GM19328 (cell line): ENCODE results near the gene DIP2A.

Experiments
- ATAC-seq: cut with Tn5 transposase; IDR thresholded peaks from one replicate; pipeline ENCODE4 v1.9.1; 2021; ENCODE audit warnings: mild to moderate bottlenecking, moderate library complexity; ENCODE audit not compliant: unreplicated experiment

DIP2A gene, protein sequence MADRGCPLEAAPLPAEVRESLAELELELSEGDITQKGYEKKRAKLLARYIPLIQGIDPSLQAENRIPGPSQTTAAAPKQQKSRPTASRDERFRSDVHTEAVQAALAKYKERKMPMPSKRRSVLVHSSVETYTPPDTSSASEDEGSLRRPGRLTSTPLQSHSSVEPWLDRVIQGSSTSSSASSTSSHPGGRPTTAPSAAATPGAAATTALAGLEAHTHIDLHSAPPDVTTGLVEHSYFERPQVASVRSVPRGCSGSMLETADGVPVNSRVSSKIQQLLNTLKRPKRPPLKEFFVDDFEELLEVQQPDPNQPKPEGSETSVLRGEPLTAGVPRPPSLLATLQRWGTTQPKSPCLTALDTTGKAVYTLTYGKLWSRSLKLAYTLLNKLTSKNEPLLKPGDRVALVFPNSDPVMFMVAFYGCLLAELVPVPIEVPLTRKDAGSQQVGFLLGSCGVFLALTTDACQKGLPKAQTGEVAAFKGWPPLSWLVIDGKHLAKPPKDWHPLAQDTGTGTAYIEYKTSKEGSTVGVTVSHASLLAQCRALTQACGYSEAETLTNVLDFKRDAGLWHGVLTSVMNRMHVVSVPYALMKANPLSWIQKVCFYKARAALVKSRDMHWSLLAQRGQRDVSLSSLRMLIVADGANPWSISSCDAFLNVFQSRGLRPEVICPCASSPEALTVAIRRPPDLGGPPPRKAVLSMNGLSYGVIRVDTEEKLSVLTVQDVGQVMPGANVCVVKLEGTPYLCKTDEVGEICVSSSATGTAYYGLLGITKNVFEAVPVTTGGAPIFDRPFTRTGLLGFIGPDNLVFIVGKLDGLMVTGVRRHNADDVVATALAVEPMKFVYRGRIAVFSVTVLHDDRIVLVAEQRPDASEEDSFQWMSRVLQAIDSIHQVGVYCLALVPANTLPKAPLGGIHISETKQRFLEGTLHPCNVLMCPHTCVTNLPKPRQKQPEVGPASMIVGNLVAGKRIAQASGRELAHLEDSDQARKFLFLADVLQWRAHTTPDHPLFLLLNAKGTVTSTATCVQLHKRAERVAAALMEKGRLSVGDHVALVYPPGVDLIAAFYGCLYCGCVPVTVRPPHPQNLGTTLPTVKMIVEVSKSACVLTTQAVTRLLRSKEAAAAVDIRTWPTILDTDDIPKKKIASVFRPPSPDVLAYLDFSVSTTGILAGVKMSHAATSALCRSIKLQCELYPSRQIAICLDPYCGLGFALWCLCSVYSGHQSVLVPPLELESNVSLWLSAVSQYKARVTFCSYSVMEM (N-terminal part only)

DNA sequence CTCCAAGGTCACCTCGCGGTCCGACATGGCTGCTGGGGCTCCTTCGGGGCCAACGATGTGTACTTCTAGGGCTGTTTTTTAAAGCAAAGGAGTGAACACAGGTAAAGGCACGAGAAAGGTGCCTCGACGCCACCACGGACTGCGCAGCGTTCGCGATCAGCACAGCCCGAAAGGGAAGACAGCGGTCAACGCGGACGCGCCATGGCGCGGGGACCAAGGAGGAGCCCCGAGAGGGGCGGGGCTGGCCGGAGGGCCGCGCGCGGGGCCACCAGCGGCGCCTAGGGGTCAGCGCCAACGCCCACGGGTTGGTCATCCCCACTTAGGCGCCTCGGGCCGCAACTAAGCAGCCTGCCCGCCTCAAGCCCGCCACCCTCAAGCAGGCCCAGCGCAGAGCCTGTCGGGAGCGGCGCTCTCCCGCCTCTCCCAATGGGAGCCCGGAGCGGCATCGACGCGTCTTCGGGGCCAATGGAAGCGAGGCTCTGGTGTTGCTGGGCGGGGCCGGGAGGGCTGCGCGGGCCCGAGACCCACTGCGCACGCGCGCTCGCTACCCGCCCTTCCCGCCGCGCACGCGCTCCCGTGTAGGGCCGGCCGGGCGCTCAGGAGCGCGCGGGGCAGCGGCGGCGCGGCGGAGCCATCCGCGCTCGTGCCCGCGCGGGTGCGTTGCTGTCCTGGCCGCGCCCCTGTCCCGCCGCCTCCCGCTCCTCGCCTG lies at the start of gene DIP2A:
DIP2A (plus strand) TSS at position 577 of the 709 bp plus-strand sequence. CDS start 241 bp downstream, outside the sequence.
- peak; percentile 88 for ATAC-seq

- ATAC-seq: no peak
Measured at GRCh38 chr21:46409641-46410406, 48.9 kb upstream of the DIP2A start.

DNA sequence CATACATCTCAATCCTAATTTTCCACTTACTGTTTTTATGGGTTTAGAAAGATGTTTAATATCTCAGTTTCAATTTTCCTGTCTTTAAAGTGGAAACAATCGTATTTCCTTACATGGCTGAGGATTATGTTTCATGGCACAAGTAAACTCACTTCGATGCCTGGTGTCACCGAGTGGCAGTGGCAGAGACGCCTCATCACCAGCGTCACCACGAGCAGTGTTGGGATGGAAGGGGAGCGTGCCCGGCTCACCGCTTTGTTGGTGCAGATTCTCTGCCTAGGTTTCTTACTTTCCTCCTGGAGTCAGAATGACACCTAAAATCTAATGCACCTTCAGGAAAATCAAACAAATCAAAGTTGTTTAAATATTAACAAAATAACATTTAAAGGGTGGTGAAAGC lies 48.2 kb upstream of the DIP2A start:
- ATAC-seq: no peak

DNA sequence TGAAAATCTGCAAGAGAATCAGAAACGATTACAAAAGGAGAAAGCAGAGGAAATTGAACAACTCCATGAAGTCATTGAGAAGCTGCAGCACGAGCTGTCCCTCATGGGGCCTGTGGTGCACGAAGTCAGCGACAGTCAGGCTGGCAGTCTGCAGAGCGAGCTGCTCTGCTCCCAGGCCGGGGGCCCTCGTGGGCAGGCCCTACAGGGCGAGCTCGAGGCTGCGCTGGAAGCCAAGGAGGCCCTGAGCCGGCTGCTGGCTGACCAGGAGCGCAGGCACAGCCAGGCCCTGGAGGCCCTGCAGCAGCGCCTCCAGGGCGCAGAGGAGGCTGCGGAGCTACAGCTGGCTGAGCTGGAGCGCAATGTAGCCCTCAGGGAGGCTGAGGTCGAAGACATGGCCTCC lies 47.5 kb upstream of the DIP2A start:
- ATAC-seq: no peak

- no peak for ATAC-seq
Measured at GRCh38 chr21:46411691-46412090, 47.0 kb upstream of the DIP2A start.

DNA sequence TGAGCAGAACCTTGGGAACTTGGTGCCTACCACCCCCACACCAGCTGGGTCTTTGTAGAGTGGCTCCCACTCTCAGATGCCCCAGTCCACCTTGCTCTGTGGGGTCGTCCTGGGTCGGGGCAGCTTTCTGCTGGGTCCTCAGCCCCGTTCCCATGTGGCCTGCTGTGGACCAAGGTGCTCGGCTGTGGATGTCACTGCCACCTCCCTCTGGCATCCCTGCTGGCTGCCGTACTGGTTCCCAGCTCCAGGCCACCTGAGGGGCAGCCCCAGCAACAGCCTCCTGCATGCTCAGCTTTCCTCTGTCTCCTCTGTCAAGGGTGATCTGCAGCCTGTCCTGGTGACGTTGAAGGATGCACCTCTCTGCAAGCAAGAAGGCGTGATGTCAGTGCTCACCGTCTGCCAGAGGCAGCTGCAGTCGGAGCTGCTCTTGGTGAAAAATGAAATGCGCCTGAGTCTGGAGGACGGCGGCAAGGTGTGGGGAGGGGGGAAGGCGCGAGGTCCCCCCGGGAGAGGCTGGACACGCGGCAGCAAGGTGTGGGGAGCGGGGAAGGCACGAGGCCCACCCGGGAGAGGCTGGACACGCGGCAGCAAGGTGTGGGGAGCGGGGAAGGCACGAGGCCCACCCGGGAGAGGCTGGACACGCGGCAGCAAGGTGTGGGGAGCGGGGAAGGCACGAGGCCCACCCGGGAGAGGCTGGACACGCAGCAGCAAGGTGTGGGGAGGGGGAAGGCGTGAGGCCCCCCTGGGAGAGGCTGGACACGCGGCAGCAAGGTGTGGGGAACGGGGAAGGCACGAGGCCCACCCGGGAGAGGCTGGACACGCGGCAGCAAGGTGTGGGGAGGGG lies 45.9 kb upstream of the DIP2A start:
- ATAC-seq: no peak

- ATAC-seq: no peak
Measured at GRCh38 chr21:46413365-46413696, 45.4 kb upstream of the DIP2A start.

- no peak for ATAC-seq
Measured at GRCh38 chr21:46414965-46415275, 43.8 kb upstream of the DIP2A start.

DNA sequence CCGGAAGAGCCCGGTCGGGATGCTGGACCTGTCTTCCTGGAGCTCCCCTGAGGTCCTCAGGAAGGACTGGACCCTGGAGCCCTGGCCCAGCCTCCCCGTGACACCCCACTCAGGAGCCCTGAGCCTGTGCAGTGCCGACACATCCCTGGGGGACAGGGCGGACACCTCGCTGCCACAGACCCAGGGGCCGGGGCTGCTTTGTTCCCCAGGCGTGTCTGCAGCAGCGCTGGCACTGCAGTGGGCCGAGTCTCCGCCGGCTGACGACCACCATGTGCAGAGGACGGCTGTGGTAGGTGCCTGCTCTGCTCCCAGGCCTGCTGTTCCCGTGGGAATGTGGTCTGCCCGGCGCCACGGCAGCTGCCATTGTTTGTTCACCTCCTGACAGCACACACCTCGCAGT lies 42.1 kb upstream of the DIP2A start:
- ATAC-seq: no peak

DNA sequence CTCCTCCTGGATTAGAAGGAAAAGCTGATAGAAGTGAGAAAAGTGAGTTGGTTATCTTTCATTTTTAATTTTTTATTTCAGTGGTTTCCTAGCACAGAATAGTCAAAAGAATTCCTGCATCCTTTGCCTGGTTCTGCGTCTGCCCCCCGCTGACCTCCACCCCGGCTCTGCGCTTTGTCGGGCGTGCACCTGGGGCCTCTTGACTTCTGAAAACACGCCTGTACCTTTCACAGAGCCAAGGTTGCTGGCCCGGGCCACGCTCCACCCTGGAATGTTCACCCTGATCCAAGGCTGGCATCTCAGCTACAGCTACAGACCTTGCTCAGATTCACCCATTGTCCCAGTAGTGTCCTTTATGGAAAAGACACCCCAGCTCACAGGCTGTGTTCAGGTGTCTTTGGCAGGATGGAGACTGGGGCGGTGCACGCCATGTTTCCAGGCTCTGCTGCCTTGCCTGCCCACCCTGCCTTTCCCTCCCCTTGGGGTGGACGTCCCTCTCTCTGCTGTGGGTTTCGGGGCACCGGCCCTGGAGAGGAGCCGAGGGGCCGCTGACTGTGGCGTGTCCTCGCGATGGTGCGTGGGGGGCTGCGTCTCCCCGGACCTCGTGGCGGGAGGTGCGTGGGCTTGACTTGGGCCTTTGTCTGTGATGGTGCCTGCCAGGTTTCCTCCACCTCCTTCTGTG lies 40.3 kb upstream of the DIP2A start:
- ATAC-seq: no peak

DNA sequence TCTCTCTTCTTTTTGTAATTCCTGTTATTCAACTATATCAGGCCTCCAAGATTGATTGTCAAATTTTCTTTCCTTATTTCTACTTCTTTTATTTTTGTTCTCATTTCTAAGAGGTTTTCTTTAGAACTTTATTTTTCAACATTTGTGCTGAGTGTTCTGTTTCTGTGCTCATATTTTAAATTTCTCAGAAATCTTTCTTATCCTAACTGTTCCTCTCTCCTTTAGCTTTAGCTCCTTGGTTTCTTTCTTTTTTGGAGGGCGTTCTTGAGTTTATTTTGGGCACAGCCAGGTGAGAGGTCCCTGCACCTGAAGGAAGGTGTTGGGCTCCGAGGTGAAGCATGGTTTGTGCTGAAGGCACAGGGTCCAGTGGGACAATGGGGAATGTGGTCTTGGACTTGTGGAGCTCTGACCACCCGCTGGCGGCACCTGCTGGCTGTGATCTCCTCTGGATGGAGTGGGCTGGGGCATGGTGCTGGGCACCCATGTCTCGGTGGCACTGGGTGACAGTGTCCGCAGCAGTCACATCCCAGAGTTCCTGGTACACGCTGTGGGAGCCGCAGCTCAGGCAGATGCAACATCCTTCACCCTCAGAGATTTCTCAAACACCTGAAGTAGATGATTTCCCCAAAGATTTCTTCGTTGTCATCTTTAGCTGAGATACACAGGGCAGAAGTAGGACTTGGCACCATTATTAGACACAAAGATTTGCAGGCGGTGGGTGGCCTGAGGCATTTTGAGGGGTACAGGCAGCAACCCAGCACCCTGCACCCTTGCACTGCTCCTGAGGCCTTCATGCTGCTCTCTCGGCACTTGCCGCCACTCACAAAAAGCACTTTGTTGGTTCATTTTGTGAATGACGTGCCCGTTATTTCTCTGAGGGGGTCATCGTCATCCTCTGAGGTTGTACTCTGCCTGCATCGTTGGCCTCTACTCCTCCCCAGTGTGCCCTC lies 38.2 kb upstream of the DIP2A start:
- ATAC-seq: no peak

GRCh38 chr21:46421191-46421750 lies 37.4 kb upstream of the DIP2A start:
- no peak for ATAC-seq

DNA sequence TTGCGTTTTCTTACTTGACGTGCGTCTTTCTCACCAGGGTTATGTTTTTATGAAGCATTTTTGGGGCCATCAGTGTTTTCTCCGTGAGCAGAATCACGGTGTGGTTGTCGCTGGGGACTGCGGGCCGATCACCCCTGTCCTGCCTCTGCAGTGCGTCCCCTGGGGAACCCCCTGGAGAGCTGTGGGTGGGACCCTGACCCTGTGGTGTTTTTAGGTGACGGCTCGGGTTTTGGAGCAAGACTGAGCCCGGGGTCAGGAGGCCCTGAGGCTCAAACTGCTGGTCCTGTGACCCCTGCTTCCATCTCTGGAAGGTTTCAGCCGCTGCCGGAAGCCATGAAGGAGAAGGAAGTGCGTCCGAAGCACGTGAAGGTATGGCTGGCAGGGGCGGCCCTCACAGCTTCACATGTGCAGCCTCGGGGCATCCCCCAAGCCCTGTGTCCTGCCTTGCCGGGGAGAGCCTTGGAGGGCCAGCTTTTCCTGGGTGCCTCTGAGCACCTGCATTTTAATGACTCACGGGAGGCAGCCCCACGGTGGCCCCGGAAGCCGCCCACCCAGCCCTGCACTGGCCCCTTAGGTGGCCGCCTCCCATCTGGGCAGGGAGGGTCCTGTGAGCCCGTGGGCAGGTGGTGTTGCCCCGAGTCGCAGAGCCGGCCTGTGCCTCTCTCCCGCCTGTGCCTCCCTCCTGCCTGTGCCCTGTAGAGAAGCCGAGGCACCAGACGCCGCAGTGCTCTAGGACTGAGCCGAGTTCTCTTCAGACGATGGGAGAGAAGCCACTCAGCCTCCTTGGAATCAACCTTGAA lies 36.7 kb upstream of the DIP2A start:
- no peak for ATAC-seq

DNA sequence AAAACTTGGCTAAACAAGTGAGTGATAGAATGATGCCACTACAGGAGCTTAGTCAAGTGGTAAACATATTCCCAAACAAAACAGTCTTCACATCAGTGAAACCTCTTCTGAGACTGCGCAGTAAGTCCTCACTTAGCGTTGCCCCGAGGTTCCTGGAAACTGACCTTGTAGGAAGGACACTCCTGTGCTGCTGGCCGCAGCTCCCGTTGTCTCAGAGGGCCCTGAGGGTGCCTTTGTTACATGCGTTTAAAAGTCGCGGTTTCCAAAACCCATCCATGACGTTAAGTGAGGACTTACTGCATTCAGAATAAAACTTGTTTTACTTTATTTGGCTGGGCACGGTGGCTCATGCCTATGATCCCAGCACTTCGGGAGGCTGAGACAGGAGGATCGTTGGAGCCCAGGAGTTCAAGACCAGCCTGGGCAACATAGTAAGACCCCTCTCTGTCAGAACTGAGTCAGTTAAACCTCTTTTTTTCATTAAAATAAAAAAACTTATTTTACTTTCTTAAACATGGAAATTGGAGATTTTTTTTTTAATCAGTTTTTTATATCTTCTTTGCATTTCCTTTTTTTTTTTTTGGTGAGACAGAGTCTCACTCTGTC lies 36.0 kb upstream of the DIP2A start:
- no peak for ATAC-seq

GRCh38 chr21:46423546-46424038 lies 35.1 kb upstream of the DIP2A start:
- no peak for ATAC-seq
